A549 (cell line): ENCODE measurements around the gene BICD2.

Experiments used
- BHLHE40 ChIP-seq: IDR thresholded peaks from 2 replicates; pipeline ENCODE4 v1.6.1; 2012; ENCODE audit warnings: low read depth, low read length, inconsistent platforms
- EP300 ChIP-seq, 2 experiments: fragments of >200 bp; sonication (Bioruptor Twin); formaldehyde crosslinking; IDR thresholded peaks; 2 replicates in 1 of 2; 3 replicates in 1 of 2; pipeline ENCODE4 v1.6.1; 2016 to 2017
- ESRRA ChIP-seq: fragments of 150-350 bp; IDR thresholded peaks from 2 replicates; pipeline ENCODE4 v1.6.1; 2014; ENCODE audit warnings: mild to moderate bottlenecking, low read length, borderline replicate concordance
- FOXS1 ChIP-seq: fragments of 250-450 bp; sonication (Bioruptor Pico); IDR thresholded peaks from 2 replicates; pipeline ENCODE4 v1.5.0; 2020; ENCODE audit warnings: mild to moderate bottlenecking, moderate library complexity
- POLR2A ChIP-seq: IDR thresholded peaks from 2 replicates; pipeline ENCODE4 v1.6.1; 2012; ENCODE audit warnings: mild to moderate bottlenecking, low read length
- TP53 ChIP-seq: fragments of 250-450 bp; sonication (Bioruptor Pico); IDR thresholded peaks from 2 replicates; pipeline ENCODE4 v1.5.0; 2021; ENCODE audit warnings: mild to moderate bottlenecking, moderate library complexity
- TF ChIP-seq, protein P1 (sequence below): fragments of >200 bp; sonication (Bioruptor Twin); formaldehyde crosslinking; IDR thresholded peaks from 3 replicates; pipeline ENCODE4 v1.5.1; 2016
- TF ChIP-seq, protein P2 (sequence below): fragments of >200 bp; sonication (Bioruptor Twin); formaldehyde crosslinking; IDR thresholded peaks from 3 replicates; pipeline ENCODE4 v1.6.1; 2016

DNA sequence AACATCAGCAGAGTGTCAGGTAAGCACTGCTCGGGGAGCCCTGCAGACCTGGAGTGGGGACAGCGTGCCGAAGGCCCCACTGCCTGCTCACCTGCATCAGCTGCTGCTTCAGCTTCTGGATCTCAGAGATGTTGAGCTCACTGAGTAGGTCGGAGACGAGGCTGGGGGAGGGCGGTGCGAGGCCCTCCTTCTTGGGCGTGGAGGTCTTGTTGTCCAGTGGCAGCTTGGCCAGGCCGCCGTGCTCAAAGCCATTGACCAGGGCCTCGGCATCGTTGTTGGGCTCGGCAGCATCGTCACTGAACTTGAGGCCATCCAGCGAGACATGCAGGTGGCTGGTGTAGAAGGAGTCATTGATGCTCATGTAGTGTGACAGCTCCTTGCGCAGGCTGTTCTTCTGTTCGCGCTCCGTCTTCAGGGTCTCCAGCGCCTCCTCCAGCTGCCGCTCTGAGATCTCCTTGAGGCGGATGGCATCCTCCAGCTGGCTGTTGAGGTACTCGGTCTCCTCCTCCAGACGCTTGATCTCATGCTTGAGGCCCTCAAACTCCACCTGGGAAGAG lies 44.3 kb downstream of the BICD2 start:
- TF ChIP-seq EP300 (IDR thresholded peaks at IDR 0.05), result no peak
- TF ChIP-seq POLR2A, result no peak
- TF ChIP-seq, protein P1, sequence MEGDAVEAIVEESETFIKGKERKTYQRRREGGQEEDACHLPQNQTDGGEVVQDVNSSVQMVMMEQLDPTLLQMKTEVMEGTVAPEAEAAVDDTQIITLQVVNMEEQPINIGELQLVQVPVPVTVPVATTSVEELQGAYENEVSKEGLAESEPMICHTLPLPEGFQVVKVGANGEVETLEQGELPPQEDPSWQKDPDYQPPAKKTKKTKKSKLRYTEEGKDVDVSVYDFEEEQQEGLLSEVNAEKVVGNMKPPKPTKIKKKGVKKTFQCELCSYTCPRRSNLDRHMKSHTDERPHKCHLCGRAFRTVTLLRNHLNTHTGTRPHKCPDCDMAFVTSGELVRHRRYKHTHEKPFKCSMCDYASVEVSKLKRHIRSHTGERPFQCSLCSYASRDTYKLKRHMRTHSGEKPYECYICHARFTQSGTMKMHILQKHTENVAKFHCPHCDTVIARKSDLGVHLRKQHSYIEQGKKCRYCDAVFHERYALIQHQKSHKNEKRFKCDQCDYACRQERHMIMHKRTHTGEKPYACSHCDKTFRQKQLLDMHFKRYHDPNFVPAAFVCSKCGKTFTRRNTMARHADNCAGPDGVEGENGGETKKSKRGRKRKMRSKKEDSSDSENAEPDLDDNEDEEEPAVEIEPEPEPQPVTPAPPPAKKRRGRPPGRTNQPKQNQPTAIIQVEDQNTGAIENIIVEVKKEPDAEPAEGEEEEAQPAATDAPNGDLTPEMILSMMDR, result no peak
- no peak for TF ChIP-seq BHLHE40
- TF ChIP-seq ESRRA, result no peak
- TF ChIP-seq FOXS1 (CRISPR knock-in tag), result no peak
- no peak for TF ChIP-seq TP53 (CRISPR knock-in tag)
- TF ChIP-seq, protein P2, sequence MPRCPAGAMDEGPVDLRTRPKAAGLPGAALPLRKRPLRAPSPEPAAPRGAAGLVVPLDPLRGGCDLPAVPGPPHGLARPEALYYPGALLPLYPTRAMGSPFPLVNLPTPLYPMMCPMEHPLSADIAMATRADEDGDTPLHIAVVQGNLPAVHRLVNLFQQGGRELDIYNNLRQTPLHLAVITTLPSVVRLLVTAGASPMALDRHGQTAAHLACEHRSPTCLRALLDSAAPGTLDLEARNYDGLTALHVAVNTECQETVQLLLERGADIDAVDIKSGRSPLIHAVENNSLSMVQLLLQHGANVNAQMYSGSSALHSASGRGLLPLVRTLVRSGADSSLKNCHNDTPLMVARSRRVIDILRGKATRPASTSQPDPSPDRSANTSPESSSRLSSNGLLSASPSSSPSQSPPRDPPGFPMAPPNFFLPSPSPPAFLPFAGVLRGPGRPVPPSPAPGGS, result no peak
